Measurements from ENCODE around the gene TOLLIP.

Gene TOLLIP

DNA sequence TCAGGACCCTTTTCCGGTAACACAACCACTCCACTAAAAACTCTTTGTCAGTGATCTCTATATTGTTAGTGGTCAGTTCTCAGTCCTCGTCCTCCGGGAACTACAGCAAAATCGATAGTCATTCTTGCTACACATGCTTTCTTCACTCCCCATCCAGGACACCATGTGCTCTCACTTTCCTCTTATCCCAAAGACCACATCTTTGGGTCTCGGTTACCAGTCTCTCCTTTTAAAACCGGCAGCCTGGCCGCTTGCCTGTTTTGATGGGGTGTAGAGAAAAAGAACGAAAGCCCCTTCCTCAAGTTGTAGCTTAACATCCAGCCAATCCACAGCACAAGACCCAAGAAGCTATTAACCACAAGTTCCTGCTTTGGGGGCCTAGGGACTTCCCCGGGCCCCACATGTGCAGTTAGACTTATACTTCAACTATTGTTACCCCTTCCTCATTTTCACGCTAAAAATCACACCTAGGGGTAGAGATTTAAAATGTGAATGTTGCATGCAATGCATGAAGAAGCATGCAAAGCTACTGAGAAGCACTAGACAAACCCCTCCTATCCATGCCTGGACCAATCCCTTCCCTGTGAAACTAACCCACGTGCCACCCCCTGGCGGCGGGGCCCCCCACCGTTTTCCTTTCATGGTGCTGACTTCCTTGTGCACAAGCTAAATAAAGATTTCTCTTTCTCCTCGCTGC, 1.5 kb upstream of the TOLLIP start:
- DNase-seq (ENCODE audit: low read depth), result no peak

DNA sequence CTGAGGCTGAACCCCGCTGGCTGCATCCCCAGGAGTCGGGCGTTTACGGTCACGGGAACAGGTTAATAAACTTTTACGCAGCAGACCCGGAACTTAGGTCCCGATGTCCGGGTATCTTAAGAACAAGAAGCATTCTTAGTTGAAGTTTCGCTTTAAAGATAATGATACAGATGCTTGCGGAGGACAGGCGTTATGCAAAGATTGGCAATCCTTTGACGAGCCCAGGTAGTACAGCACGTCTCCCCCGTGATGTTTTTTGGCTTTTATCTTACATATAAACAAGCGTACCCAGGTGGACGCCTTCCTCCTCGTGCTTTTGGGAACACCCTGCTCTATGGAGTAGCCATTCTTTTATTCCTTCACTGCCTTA, 871 bp upstream of the TOLLIP start:
- DNase-seq (ENCODE audit: low read depth), result no peak

DNA sequence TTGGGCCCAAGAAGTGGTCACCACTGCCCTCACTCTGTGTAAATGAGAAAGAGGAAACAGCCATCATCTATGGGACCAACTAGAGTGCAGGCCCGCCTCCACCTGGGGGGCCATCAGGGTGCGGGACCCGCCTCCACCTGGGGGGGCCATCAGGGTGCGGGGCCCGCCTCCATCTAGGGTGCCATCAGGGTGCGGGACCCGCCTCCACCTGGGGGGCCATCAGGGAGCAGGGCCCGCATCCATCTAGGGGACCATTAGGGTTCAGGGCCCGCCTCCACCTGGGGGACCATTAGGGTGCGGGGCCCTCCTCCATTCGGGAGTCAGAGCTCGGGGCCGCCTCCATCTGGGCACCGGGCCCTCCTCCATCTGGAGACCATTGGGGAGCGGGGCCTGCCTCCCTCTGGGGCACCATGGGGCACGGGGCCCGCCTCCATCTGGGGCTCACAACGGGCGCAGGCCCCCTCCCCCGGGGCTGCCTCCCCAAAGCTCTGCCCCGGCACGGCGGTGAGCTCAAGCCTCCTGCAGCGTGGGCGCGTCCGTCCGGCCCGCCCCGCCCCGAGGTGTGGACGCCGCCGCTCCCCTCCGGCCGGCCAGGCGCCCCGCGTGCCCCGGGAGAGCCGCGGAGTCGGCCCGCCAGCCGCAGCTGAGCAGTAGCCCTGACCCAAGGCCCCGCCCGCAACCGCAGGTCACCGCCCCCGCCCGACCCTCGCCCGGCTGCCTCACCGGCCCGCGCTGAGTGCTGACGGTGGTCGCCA, 512 bp downstream of the TOLLIP start:
- DNase-seq (ENCODE audit: low read depth), result peak; percentile 13

DNA sequence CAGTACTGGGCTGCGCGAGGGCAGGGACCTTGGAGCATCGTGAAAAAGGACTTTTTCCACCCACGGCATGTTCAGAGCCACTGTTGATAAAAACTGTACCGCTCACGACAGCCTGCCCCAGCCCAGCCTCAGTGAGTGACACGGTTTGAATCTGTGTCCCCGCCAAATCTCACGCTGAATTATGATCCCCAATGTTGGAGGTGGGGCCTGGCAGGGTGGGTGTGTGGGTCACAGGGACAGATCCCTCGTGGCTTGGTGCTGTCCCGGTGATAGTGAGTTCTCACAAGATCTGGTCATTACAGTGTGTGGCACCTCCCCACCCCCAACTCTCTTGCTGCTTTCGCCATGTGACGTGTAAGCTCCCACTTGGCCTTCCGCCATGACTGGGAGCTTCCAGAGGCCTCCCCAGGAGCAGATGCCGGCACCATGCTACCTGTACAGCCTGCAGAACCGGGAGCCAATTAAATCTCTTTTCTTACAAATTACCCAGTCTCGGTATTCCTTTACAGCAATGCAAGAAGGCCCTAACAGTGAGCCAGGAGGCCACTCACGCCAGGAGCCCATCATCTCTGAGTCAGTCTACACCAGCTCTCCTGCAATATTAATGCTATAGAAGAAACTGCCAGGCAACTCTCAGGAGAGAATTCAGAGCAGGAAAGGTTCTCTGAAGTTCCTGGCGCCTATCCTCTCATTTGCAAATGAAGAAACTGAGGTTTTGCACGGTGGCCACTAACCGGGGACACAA, 1.3 kb downstream of the TOLLIP start:
- DNase-seq (ENCODE audit: low read depth), result no peak

DNA sequence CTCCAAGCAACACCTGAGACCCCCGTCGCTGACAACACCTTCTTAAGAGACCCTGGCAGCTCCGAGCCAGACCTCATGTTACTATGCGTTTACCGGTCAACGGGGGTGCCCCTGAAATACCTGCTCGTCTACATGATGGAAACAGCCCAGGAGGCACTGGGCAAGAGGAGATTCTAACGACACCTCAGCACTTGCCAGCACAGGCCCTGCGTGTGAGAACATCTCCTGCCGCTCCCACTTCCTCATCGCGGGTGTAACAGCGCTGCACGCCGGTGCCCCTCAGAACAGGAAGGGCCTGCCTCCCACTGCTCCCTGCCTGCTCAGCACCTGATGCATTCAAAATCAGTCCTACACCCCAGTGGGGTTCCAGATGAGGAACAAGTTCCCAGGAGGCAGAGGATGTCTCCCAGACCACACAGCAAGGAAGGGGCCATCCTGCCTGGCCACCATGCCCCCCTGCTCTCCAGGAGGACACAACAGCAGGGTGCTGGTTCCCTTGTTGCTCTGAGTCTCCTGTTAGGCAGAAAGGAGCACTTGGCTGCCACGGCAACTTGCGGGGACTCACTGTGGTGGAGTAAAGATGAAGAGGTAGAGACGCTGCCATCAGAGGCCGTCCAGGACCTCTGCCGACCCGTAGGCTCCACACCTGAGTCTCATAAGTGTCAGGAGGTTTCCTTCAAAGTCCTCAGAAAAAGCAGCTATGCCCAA, 2.1 kb downstream of the TOLLIP start:
- DNase-seq (ENCODE audit: low read depth), result no peak

DNA sequence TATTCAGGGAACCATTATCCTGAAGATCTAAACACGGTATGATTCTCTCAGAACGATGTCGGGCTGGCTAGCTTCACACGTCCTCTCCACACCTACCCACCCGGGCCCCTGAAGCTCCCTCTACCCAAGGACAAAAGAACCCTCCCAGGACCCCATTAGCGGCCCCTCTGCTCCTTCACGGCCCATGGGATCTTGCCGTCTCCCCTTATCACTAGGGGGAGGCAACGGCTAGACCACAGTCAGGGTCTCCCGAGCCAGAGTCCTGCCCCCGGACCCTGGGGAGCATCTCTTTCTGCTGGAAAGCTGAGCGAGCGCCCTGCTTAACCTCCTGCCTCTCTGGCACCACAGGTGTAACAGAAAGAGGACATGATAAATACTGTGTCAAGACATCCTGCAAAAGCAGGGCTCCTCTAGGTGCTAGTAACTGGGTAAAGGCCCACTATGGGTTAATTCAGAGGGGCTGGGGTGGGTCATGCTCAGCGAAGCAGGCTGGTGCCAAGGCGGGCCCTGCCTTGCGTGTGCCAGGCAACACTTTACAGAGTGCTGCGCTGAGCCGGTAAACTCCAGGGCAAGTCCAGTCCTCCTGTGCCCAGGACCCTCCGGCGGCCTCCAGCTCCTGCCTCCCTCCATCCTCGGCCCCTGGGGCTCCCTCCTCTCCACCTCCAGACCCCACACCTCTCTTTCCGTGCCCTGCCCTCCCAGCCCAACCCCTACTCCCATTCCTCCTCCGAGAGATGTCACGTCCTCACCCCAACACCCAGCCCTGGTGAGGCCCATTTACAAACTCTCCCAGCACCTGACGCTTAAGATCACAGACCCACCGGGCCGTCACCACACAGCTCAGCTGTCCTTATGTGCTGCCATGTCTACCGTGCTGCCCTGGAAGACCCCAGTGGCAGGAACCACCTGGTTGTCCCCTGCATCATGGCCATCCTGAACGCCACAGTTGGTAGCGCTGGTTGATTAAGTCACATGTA, 3.0 kb downstream of the TOLLIP start:
- no peak for DNase-seq (ENCODE audit: low read depth)

DNA sequence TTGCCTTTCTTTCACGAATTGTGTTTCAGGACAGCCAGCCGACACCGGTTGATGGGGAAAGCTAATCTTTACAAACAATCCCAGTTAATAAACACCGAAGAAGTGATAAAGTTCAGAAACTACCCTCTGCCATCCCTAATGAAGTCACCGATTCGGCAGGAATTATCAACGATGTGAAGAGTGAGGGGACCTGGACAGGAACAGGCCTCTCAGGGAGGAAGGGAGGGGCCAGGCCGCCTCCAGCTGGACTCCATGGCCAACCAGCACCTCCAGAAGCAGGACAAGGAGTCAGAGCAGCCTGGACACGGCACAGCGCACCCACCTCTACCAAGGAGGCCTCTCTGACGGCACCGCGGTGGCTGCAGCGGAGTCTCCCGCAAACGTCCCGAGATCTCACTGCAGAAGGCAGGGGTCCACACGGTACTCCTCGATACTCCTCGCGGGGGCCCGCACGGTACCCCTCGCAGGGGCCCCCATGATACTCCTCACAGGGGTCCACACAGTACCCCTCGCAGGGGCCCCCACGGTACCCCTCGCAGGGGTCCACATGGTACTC, 3.9 kb downstream of the TOLLIP start:
- no peak for DNase-seq (ENCODE audit: low read depth)

DNA sequence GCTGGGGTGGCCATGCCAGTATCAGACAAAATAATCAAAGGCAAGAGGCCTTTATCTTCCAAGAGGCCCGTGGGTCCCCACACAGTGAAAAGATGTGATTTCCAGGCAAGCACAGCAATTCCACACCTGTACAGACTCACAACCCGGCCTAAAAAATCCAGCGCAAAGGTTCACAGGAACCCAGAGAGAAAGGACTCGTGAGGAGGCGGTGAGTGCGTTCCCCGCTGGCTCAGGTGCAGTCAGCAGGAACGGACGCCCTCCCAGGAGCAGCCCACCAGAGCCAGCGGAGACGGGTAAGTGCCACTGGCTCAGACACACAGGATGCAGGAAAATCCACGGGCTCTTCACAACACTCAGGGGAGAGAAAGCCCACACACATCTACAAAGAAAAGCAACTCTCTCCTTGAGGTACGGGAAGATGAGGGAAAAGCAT, 4.4 kb downstream of the TOLLIP start:
- no peak for DNase-seq (ENCODE audit: low read depth)

DNA sequence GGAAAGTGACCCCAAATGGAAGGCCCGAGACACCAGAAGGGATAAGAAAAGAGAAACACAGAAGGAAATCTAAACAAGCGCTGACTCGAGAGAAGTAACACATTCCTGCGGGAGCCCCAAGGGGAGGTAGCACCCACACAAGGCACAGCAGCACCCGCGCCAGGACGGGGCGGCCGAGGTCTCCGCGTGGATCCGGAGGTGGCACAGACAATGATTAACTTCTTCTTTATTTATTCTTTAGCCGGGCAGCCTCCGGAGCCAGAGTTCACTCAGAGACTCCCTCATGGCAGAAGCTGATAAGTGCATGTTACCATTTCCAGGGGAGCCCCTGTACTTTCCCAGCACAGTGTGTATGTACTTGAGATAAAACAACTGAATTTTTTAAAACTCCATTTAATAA, 5.1 kb downstream of the TOLLIP start:
- DNase-seq (ENCODE audit: low read depth), result no peak

DNA sequence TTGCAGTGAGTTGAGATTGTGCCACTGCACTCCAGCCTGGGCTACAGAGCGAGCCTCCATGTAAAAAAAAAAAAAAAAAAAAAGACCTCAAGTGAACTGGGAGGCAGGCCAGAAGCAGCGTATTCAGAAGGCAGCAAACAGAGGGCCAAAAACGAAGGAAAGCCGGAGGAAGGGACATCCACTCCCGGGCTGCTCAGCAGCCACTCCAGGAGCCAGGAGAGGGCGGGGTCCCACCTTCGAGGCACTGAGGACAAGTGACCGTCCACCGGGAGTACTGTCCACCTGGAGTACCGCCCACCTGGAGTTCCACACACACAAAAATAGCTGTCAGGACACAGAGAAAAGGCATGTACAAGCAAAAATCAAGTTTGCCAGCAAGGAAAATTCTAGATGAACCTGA, 5.5 kb downstream of the TOLLIP start:
- DNase-seq (ENCODE audit: low read depth), result no peak

DNA sequence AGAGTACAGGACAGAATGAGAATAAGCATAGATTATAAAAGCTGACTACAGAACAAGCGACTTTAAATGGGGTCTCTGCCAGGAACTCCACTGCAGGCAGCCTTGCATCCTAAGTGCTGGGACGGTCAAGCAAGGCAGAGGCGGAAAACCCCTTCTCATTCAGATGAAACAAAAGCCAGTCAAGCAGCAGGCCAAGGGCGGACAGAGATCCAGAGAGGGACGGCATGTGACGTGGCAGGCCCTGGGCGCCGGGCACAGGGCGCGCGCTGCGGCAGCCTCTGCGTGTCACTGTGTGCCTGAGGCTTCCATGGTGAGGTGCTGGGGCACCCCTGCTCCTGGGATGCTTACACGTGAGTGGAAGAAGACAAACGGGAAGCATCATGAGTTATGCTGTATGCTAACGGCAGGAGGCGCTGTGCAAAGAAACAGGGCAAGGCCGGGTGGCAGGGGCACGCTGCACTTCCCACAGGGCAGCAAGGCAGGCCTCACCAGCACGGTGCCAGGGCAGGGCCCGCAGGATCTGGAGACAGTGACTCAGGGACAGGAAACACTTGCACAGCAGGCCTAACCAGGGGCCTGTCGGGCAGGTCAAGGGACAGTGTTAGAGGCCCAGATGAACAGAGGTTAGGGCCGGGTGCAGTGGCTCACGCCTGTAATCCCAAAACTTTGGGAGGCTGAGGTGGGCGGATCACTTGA, 6.2 kb downstream of the TOLLIP start:
- DNase-seq (ENCODE audit: low read depth), result no peak

DNA sequence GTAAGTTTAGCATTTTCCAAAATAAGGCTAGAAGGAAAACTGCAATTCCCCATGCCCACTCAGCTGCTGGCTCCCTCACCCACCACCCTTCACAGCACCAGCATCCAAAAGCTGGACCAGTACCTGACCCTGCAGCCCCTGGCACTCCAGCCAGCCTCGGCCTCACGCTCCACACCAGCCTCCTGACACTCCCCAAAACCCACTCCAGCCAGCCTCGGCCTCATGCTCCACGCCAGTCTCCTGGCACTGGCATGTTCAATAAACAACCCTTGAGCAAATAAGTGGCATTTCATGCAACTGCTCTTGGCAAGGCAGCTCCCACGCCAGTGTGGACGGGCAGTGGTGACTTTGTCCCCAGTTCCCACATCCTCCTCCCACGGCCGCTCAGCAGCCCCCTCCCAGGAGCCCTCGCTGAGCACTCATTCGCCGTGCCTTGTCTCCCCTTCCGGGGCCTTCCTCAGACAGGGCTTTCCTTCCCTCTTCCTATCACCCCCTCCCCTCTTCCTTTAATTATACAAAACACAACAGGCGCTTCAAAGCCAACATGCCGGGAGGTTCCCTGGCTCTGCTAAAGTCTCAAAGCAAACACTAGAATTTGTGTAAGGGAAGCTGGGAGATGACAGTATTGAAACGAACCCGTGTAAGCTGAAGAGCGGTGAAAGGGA, 6.8 kb downstream of the TOLLIP start:
- DNase-seq (ENCODE audit: low read depth), result no peak

DNA sequence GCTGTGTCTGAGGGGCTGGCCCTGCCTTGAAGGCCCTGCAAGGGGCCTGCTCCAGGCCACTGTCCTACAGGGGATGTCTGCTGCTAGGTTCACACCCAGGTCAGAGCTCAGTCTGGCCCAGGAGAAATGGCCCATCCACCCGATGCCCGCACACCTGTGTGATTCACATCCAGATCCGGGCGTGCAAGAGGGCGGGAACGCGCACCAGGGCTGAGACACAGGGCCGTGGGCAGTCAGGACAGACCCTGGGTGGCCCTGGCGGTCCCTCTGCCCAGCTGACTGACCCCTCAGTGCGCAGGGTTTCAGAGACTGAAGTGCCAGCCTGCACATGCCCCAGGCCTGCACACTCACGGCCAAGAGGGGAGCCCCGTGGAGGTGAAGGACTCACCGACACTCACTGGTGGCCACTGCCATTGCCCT, 7.4 kb downstream of the TOLLIP start:
- no peak for DNase-seq (ENCODE audit: low read depth)

DNA sequence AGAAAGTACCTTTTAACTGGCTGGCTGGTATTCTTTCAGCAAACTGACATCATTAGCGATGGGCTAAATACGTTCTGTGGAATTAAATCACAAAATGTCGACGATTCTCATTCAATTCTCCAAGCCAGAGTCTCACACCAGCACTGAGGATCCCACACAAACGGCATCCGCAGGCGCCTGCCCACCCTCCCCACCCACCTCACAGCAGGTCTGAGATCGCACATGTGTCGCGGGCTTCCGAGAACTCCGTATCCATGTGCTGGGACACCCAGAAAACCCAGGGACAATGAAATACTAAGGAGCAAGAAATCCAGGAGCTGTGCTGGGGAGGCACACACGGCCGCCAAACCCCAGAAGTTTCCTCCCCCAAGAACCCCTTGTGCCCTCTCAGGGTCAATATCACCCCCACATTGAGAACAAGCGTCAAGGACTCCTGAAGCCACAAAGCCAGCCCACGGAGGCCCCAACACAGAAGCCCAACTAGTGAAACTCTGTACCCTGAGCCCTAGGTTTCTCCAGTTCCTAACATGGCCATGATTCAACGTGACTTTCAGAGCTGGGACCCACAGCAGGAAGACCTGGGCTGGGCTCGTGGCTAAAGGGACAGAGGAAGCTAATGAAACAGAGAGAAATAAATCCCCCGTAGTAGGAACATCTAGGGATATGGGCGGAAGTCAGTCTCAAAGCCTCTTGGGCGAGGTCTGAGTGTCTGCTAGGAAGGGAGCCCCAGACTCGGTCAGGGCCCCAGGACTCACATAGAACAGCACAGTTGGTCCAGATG, 8.0 kb downstream of the TOLLIP start:
- DNase-seq (ENCODE audit: low read depth), result no peak

DNA sequence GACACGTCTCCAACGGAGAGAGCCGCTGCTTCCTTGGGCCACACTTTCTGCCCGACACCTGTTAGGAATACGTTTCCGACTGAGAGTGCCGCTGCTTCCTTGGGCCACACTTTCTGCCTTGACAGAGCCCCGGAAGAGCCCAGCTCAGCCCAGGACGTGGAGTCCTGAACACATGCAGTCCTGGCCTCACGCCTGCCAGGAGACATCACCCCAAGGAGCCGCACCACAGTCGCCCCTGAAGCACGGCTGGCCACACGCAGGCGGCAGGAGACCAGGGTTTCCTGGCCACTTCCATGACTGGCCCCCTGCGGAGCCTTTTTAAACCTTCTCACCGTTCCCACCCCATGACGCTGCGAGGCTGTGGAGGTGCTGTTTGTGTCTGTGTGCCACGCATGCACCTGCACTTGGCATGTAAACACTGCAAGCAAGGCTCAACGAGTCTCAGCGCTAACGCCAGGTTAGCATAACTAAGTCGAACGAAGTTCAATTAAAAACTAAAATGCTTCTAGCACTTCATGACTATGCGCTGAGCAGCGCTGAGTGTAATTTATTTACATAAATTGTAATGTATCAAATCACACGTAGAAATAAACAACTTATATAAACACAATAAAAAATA, 8.8 kb downstream of the TOLLIP start:
- DNase-seq (ENCODE audit: low read depth), result no peak

DNA sequence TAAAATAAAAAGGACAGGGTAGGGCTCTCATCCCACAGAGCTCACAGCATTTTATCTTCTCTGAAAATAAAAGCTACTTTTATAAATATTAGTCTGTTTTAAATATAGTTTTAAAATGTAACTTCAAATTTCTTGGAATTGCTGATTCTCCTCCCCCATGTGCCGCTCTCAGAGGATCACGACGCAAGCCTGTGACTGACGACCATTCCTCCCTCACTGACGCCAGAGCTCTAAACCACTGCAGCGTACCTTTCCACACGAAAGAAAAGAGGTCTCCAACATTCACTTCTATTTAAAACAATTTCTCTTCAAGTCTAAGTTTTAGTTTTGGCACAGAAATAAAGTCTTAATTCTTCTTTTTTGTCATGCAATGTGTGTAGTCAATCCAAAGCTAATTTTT, 9.3 kb downstream of the TOLLIP start:
- no peak for DNase-seq (ENCODE audit: low read depth)

DNA sequence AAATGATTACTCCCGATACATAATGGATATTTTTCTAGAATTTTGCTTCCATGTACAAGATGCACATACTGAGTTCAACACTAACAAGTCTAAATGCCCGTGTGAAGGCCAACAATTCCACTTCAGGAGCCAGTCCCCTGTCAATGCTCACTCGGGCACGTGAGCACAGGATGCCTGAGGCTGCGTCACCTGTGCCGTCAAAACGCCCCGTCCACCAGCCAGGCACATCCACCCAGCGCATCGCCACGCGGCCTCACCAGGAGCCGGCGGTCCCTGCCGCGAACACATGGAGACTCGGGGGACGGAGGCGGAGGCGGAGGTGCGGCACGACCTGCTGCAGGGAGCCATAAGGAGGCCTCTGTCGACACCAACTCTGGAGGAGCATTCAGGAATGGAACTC, 9.8 kb downstream of the TOLLIP start:
- no peak for DNase-seq (ENCODE audit: low read depth)

DNA sequence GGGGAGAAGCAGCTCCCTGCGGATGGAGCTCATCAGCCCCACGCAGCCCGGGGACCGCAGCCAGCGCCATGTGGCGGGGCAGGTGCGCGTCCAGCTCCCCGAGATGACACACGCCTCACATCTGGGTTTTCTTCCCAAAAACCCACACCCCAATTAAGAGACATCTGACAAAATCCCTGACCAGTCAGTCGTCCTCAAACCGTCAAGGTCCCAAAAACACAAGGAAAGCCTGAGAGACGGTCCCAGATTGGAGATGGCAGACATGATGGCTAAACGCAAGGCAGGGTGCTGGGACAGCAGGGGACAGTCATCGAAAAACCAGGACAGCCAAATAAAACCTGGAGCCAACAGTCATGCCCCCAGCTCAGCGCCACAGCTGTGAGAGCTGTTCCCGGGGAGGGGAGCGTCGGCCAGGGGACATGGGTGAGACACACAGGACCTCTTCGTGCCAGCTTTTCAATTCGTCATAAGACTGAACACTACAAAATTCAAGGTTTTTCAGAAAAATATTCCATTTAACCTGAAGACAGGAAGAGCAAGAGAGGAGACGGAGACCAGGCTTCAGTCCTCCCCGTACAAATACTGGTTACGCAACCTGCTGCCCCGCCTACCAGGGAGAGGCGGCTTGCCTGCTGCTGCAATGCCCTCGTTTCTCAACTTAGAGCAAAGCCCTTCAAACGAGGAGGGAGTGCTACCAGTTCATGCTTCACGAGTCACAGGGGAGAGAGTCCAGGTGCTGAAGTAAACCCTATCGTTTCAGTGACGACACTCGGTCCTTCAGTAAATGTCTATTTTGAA, 10.5 kb downstream of the TOLLIP start:
- DNase-seq (ENCODE audit: low read depth), result no peak
